ENCODE results near the gene SORCS2. TPM values are rescaled to one million over a fixed set of nuclear protein-coding genes. Genes with fewer than 3 reads are reported as not detected.

SORCS2 gene
- total RNA-seq, 2 experiments from 2014 or later = 0.03 TPM; not detected in 1

GRCh38 chr4:7425124-7425523 is 232.8 kb downstream of the SORCS2 start:
- H4K20me1 ChIP-seq (ENCODE audit: insufficient read depth, low read length) = no peaks in the 10 kb centered on the region
- ChIA-PET POLR2A (no interaction called here), CTCF (ENCODE audit: unreplicated experiment) (no interaction called here)
- H3K4me2 ChIP-seq (ENCODE audit: low read length) = no peak overlapping the region
- H3K9me3 ChIP-seq (ENCODE audit: low read length) = no peaks in the 10 kb centered on the region
- TF ChIP-seq CTCF (conservative IDR thresholded peaks at IDR 0.05; ENCODE audit: low read length) (no peak), EZH2phosphoT487 (IDR thresholded peaks at IDR 0.05; ENCODE audit: borderline replicate concordance, low read depth, low read length) (no peak)
- no peak for DNase-seq (ENCODE audit: low spot score)
- H3K4me3 ChIP-seq (ENCODE audit: low read depth, low read length, poor library complexity, severe bottlenecking) = no peak overlapping the region
- H3K4me1 ChIP-seq (ENCODE audit: insufficient read depth, low read length, poor library complexity, severe bottlenecking) = no peaks in the 10 kb centered on the region
- no peaks in the 10 kb centered on the region for H3K9me2 ChIP-seq (ENCODE audit: insufficient read depth, low read length)
- no peaks in the 10 kb centered on the region for H3K79me2 ChIP-seq (ENCODE audit: insufficient read depth, low read depth, low read length)
- intact Hi-C loops (cut with micrococcal nuclease; ENCODE audit: unreplicated experiment) = no loop called here
- H3K36me3 ChIP-seq (ENCODE audit: insufficient read depth, low read length) = no peaks in the 10 kb centered on the region
- no peak overlapping the region for H3K27ac ChIP-seq (ENCODE audit: low read depth, low read length, poor library complexity, severe bottlenecking)
- no TSS peak for BruUV-seq (replicated peaks)
- no peak overlapping the region for H2AFZ ChIP-seq (ENCODE audit: low read length)

- CTCF ChIA-PET (ENCODE audit: unreplicated experiment) = no interaction called here
- H3K4me1 ChIP-seq (ENCODE audit: insufficient read depth, low read length, poor library complexity, severe bottlenecking) = no peaks in the 10 kb centered on the region
- intact Hi-C loops (cut with micrococcal nuclease; ENCODE audit: unreplicated experiment) = no loop called here
- no peaks in the 10 kb centered on the region for H3K36me3 ChIP-seq (ENCODE audit: insufficient read depth, low read length)
- H3K79me2 ChIP-seq (ENCODE audit: insufficient read depth, low read depth, low read length) = no peaks in the 10 kb centered on the region
- no peaks in the 10 kb centered on the region for H3K9me3 ChIP-seq (ENCODE audit: low read length)
- no peaks in the 10 kb centered on the region for H3K9me2 ChIP-seq (ENCODE audit: insufficient read depth, low read length)
- DNase-seq (ENCODE audit: low spot score) = no peak
- H4K20me1 ChIP-seq (ENCODE audit: insufficient read depth, low read length) = no peaks in the 10 kb centered on the region
- H3K27ac ChIP-seq (ENCODE audit: low read depth, low read length, poor library complexity, severe bottlenecking) = no peak overlapping the region
- POLR2A ChIA-PET = no interaction called here
- BruUV-seq (replicated peaks) = no TSS peak
- no peak overlapping the region for H3K4me3 ChIP-seq (ENCODE audit: low read depth, low read length, poor library complexity, severe bottlenecking)
- H2AFZ ChIP-seq (ENCODE audit: low read length) = no peak overlapping the region
- no peak for TF ChIP-seq CTCF (conservative IDR thresholded peaks at IDR 0.05; ENCODE audit: low read length)
- no peak for TF ChIP-seq EZH2phosphoT487 (IDR thresholded peaks at IDR 0.05; ENCODE audit: borderline replicate concordance, low read depth, low read length)
- H3K4me2 ChIP-seq (ENCODE audit: low read length) = no peak overlapping the region
Measured at GRCh38 chr4:7425591-7426468, 233.5 kb downstream of the SORCS2 start.

- H3K9me2 ChIP-seq (ENCODE audit: insufficient read depth, low read length) = no peaks in the 10 kb centered on the region
- BruUV-seq (replicated peaks) = no TSS peak
- ChIA-PET CTCF (ENCODE audit: unreplicated experiment) (no interaction called here), POLR2A (no interaction called here)
- no peak overlapping the region for H3K27ac ChIP-seq (ENCODE audit: low read depth, low read length, poor library complexity, severe bottlenecking)
- H3K9me3 ChIP-seq (ENCODE audit: low read length) = no peaks in the 10 kb centered on the region
- no peaks in the 10 kb centered on the region for H4K20me1 ChIP-seq (ENCODE audit: insufficient read depth, low read length)
- intact Hi-C loops (cut with micrococcal nuclease; ENCODE audit: unreplicated experiment) = no loop called here
- no peak for DNase-seq (ENCODE audit: low spot score)
- no peaks in the 10 kb centered on the region for H3K79me2 ChIP-seq (ENCODE audit: insufficient read depth, low read depth, low read length)
- no peak overlapping the region for H2AFZ ChIP-seq (ENCODE audit: low read length)
- no peaks in the 10 kb centered on the region for H3K36me3 ChIP-seq (ENCODE audit: insufficient read depth, low read length)
- H3K4me1 ChIP-seq (ENCODE audit: insufficient read depth, low read length, poor library complexity, severe bottlenecking) = no peaks in the 10 kb centered on the region
- H3K4me2 ChIP-seq (ENCODE audit: low read length) = no peak overlapping the region
- no peak for TF ChIP-seq CTCF (conservative IDR thresholded peaks at IDR 0.05; ENCODE audit: low read length)
- no peak for TF ChIP-seq EZH2phosphoT487 (IDR thresholded peaks at IDR 0.05; ENCODE audit: borderline replicate concordance, low read depth, low read length)
- no peak overlapping the region for H3K4me3 ChIP-seq (ENCODE audit: low read depth, low read length, poor library complexity, severe bottlenecking)
Measured at GRCh38 chr4:7426525-7427171, 234.3 kb downstream of the SORCS2 start.

Measured in OCI-LY7 (cell line).